Heart left ventricle (tissue), 13 donors: ENCODE measurements around the gene MRPL45.

Experiments used
- POLR2A ChIP-seq, 2 donors: fragments of 450-650 bp; IDR thresholded peaks; one replicate each; pipeline ENCODE4 v1.6.1; 2017; ENCODE audit warnings: antibody characterized with exemption in 2 of 2, mild to moderate bottlenecking in 2 of 2, moderate library complexity in 2 of 2
- TF ChIP-seq, protein P1 (sequence below), 12 donors: fragments of 200-600 bp; sonication (generic) in 4 of 12; IDR thresholded peaks; one replicate each; pipeline versions ENCODE4 v1.5.0 to v1.8.0; 2018 to 2022; ENCODE audit warnings: antibody characterized with exemption in 12 of 12, mild to moderate bottlenecking in 5 of 12
- donor health status: ischemic (EF 13 %, LVEDD 7.1; RV severe dilation, severe dysfunction).
- donor health status: DM: no; HTN: yes; CAD: no.
- donor health status: DM: no; HTN: no; CAD: no.
- donor health status: ischemic (EF 25% LVEDD 6.9; RV normal size, moderate dysfunction).
- donor health status: ischemic (EF 25% LVEDD 5.7; RV mildly dilated, moderate dysfunction).
- donor health status: ischemic (EF 35%, LVEDD 5.7; RV mildly dilated, moderate dysfunction).
- donor health status: nonischemic (EF 11% LVEDD 7.7; RV severe dilation, severe dysfunction).
- donor health status: DM: yes; HTN: yes; CAD: no.
- donor health status: PGD.
- donor health status: ischemic (EF 29% LVEDD 5.4; RV normal size, mild dysfunction).
- donor health status: nonischemic (EF 23%, LVEDD 6.1; RV moderate dilation, normal function).

DNA sequence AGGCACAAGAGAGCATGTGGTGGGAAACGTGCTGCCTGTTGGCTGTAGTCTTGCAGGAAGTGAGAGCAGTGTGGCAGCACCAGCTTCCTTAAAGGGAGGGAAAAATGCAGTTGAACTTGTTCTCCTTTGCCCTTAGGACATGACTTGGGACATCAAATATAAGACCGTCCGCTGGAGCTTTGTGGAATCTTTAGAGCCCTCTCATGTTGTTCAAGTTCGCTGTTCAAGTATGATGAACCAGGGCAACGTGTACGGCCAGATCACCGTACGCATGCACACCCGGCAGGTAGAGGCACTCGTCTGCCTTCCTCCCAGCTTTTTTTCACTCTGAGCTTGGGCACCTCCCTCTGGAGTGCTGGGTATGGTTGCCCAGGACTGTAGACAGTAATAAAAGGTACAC is 23.5 kb downstream of the MRPL45 start:
- TF ChIP-seq, protein P1, sequence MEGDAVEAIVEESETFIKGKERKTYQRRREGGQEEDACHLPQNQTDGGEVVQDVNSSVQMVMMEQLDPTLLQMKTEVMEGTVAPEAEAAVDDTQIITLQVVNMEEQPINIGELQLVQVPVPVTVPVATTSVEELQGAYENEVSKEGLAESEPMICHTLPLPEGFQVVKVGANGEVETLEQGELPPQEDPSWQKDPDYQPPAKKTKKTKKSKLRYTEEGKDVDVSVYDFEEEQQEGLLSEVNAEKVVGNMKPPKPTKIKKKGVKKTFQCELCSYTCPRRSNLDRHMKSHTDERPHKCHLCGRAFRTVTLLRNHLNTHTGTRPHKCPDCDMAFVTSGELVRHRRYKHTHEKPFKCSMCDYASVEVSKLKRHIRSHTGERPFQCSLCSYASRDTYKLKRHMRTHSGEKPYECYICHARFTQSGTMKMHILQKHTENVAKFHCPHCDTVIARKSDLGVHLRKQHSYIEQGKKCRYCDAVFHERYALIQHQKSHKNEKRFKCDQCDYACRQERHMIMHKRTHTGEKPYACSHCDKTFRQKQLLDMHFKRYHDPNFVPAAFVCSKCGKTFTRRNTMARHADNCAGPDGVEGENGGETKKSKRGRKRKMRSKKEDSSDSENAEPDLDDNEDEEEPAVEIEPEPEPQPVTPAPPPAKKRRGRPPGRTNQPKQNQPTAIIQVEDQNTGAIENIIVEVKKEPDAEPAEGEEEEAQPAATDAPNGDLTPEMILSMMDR (IDR thresholded peaks at IDR 0.05), result no peak
- TF ChIP-seq POLR2A (IDR thresholded peaks at IDR 0.05), result no peak
